NT2/D1 (cell line): ENCODE measurements around the gene HECW1.

Experiments used
- SUZ12 ChIP-seq: IDR thresholded peaks from 2 replicates; pipeline ENCODE4 v1.6.1; 2011; ENCODE audit not compliant: insufficient read length, insufficient read depth; ENCODE audit errors: extremely low read depth
- YY1 ChIP-seq: IDR thresholded peaks from 2 replicates; pipeline ENCODE4 v1.6.1; 2011; ENCODE audit not compliant: insufficient read length, insufficient read depth
- ZNF274 ChIP-seq: IDR thresholded peaks from 2 replicates; pipeline ENCODE4 v1.6.1; 2011; ENCODE audit warnings: mild to moderate bottlenecking, low read depth, low read length

- no peak for TF ChIP-seq YY1
- no peak for TF ChIP-seq SUZ12
- no peak for TF ChIP-seq ZNF274
These were observed 375.3 kb downstream of the HECW1 start for GRCh38 chr7:43487731-43488073.
